GM19324 (cell line): ENCODE results near the gene PCNX1.
"Not testable (repeated sequence)": the region's sequence is repeated elsewhere in the genome, so short reads cannot be mapped to it uniquely, and the experiment has no call there.

Experiments used
- ATAC-seq: cut with Tn5 transposase; IDR thresholded peaks from one replicate; pipeline ENCODE4 v1.9.1; 2021; ENCODE audit warnings: mild to moderate bottlenecking, moderate library complexity; ENCODE audit not compliant: unreplicated experiment, low FRiP score

PCNX1 gene

DNA sequence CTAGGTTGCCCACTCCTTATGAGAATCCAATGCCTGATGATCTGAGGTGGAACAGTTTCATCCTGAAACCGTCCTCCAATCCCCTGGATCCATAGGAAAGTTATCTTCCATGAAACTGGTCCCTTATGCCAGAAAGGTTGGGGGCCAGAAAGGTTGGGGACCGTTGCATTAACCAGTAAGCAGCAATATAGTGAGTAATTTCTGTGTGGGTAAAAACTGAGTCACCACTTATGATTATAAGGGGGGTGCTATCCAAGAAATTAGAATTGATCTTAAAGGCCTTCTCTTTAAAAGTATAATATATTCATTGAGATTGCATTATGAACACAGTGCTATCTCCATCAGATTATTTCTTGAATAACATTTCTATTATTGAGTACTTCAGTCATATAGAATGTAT is 97.2 kb downstream of the PCNX1 start:
- ATAC-seq = no peak

DNA sequence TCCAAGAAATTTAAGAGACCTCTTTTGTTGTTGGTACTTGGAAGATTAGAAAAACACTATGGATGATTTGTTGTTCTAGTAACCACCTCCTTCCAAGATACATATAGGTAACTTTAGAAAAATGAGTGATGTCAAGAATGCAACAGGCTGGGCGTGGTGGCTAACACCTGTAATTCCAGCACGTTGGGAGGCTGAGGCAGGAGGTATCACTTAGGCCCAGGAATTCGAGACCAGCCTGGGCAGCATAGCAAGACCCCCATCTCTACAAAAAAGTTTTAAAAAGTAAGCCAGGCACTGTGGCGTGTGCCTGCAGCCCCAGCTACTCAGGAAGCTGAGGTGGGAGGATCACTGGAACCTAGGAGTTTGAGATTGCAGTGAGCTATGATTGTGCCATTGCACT is 97.8 kb downstream of the PCNX1 start:
- no peak for ATAC-seq

DNA sequence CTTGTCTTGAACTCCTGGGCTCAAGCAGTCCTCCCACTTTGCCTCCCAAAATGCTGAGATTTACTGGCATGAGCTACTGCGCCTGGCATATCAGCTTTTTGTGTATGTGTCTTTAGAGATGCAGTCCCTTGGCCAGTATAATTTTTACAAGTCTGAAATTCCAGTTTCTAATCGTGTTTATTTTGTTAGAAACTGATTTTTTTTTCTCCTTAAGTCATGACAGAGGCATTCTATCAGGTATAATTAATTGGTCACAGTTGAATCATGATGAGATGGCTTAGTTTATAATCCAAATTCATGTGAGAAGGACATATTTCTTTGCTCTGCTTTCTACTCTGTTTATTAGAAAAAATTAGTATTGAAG is 98.9 kb downstream of the PCNX1 start:
- ATAC-seq = no peak

DNA sequence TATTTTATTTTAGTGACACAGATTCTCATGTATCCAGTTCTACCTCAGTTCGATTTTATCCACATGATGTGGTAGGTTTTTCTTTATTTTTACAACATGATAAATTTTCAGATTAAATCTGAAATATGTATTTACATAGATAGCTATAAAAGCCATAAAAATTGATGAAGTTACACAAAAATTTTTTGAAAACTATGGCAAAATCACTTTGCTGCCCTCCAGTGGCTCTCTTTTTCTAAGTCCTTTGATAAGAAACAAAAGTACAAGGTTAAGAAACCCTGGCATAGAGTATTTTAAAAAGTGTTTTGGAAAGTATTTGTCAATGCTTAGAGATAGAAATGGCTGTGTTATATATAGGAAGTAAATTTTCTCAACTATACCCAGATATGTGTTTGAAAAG is 104.2 kb downstream of the PCNX1 start:
- ATAC-seq = no peak

DNA sequence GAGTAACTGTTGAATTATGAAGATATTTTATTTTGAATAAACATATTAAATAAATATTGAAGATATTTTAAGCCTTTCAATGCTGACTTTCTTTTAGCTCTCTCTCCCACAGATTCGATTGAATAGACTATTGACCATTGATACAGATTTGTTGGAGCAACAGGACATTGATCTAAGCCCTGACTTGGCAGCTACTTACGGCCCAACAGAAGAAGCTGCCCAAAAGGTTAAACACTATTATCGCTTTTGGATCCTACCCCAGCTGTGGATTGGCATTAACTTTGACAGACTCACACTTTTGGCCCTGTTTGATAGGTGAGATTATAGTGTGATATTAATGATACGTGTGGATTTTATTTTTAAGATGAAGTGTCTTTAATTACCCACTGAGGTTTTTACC is 105.6 kb downstream of the PCNX1 start:
- ATAC-seq = no peak

DNA sequence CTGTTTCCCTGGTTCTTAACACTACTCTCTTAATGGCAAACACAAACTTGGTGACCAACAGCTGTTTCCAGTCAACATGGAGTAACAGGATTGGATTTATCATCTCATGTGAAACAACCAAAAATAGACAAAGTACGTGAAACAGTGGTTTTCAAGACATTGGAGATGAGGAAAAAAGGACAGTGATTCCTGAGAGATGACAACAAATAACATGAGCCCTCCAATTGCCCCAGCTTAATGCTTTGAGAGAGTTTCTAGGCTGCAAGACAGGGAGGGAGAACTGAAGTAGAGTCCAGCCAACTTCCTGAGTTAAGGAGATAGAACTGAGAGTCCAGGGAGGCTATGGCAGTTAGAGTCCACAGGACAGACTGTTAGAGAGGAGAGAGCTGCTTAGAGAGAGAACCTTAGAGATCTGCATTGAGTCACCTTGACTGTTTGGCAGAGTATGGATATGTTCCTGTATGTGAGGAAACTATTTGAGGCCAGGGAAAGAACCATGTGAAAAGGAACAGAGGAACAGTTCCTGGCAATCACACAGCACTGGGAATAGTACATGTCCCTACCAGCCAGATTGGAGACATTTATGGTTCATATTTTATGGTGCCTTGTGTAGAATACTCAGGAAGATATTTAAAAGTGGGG is 106.4 kb downstream of the PCNX1 start:
- ATAC-seq = no peak

DNA sequence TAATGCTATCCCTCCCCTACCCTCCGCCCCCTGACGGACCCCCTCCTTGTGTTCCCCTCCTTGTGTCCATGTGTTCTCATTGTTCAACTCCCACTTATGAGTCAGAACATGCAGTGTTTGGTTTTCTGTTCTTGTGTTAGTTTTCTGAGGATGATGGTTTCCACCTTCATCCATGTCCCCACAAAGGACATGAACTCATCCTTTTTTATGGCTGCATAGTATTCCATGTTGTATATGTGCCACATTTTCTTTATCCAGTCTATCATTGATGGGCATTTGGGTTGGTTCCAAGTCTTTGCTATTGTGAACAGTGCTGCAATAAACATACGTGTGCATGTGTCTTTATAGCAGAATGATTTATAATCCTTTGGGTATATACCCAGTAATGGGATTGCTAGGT is 112.7 kb downstream of the PCNX1 start:
- not testable (repeated sequence) for ATAC-seq

DNA sequence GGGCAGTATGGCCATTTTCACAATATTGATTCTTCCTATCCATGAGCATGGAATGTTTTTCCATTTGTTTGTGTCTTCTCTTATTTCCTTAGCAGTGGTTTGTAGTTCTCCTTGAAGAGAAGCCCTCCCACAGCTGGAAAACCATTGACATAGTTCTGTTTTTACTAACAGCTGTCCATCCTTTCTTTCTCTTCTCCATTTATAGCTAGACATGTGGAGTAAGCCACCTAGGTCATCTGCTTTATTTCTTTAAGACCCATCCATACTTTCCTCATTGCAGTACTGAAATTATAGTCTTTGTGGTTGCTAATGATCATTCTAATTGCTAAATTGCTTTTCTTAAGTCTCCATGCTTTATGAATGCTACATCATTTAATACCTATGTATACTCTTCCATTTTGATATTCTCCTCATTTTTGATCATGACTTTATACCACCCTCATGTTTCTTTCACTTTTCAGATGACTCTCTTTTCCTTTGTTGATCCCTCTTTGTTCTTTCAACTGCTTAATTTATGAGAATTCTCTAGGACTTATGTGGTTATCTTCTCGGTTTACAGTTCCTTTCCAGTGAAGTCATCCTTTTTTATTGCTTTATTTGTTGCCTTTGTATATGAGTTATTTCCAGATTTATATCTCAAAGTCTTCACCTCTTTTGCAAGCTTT is 114.2 kb downstream of the PCNX1 start:
- no peak for ATAC-seq

DNA sequence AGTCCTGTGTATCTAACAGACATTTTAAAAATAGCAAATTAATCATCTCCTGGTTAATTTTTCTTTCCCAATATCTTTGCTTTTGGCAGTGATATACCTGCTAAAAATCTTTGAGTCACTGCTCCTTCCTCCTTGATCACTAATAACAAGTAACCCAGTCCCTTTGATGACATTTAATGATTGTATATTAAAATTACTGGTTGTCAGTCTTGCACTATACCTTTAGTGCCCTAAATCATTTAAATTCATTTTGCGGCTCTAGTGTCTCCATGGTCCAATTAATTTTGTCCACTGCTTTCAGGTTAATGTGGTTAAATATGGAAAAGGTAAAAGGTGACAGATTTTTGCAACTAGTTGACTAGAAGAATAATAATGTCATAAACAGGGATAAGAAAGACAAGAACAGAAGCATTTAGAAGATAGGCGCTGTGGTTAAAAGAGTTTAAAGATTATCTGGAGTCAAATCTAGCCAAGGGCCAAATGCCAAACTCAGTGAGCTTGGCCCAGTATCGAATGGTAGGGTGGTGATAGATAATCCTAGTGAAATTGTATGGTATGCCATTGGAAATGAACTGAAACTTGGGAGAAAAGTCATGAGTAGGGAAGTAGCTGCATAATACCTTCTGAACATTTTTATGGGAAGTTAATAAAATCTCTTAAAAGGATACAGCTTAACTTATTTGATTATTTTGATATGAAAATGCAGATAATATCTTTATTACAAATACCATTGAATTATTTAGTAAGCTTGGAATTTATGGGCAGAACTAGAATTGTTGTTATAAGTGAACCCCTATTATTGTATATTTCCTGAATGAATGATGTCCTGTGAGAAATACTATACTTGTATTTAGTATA is 115.0 kb downstream of the PCNX1 start:
- no peak for ATAC-seq

DNA sequence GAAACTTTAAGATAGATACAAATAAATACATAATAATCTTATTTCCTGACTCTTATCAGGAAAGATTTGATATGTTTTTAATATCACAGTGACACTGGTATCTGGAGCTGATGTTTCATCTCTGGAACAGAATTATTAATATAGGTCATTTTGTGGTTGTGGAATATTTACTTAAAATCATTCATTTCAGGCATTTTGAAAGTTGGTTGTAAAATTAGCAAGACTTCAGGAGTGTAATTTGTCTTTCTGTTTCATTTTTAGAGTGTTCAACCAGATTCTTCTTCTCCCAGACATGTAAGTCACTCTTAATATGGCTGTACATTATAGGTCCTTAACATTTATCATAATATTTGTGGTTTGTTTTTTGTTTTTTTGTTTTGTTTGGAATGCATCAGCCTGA is 115.7 kb downstream of the PCNX1 start:
- no peak for ATAC-seq

DNA sequence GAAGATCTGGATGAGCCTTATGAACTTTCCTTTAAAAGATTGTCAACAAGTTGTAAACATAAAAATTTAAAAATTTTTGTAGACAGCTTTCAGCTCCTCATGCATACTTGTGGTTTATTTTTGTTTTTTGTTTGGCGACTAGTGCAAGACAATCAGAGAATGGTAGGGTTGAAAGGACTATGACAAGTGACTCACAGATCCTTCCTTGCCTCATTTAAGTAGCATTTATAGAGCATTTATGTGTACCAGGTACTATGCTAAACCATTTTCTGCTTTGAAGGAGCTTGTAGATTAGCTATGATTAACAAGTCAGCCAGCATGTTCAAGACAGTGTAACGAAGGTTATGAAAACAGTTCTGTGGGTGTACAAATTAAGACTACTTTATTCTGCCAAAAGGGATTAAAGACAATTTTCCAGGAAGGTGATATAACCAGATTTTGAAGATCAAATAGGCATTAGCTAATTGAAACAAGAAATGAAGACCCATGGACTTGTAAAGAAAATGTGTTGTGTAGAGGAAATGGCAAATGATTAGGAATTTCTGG is 122.0 kb downstream of the PCNX1 start:
- ATAC-seq = no peak

DNA sequence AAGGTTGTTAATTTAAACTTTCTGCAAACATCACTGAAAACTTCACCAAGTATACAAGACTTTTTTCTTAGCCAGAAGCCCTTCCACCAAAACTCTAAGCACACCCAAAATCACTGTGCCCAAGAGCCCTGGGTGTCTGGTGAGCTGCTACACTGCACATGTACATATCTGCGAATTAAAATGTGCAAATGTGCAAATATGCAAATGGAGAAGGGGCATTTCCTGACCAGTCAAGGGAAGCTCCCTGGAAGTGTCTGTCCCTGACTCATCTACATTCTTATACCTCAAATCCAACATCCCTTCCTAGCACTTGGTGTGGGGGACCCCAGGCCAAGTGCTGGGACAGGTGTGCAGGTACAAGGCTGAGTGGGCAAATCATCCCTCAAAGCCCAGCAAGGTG is 123.7 kb downstream of the PCNX1 start:
- ATAC-seq = no peak

DNA sequence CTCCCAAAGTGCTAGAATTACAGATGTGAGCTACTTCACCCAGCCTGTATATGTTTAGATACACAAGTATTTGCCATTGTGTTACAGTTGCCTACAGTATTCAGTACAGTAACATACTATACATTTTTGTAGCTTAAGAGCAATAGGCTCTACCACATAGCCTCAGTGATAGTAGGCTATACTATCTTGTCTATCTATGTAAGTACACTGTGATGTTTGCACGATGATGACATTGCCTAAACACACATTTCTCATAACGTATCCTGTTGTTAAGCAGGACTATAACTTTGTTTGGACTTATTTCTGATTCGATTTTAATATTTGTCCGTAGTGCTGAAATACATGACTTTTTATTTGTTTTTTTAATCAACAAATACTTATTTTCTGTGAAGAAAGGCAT is 129.2 kb downstream of the PCNX1 start:
- no peak for ATAC-seq

DNA sequence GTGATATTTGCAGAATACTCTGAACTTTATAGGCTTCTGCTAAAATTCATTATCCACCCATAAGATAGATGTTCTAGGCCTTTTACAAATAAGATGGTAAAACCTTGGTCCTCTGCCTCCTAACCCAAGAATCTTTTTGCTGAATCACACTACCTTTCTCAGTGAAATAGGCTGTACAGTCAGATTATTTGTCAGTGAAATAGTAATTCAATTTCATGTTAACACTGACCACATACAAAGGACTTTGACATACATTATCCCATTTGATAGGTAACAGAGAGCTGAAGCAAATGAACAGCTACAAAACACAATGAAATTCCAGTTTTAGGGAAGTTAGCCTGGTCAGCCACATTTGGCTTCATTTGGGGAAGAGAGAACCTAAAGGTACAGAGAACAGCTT is 141.1 kb downstream of the PCNX1 start:
- ATAC-seq = no peak

DNA sequence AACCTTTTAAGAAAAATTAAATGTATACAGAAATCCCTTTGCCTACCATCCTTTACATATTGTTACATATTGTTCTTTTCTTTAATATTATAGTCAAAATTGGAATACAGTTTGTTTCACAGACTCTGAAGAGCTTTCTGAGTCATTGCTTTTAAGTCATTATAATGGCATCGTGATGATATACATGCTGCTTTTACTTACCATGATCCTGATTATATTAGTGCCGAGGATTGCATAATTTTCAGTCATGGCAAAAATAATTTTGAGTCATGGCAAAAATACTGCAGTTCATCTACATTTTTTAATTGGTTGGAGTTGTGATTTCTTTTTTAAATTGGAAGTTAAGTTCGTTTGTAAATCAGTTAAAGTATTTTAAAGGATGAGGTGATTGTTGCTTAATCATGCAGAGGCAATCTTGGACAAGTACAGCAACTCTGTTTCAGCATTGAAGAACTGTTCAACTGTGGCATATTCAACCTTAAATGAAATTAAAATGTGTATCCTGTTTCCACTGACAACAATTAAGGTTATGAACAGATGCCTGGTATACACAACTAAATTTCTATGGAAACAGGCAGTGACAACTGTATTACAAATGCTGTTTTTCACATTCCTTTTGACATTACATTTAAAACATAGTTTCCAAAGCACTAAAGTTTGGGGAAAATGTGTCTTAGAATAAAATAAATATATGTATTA is 142.3 kb downstream of the PCNX1 start:
- ATAC-seq = no peak

DNA sequence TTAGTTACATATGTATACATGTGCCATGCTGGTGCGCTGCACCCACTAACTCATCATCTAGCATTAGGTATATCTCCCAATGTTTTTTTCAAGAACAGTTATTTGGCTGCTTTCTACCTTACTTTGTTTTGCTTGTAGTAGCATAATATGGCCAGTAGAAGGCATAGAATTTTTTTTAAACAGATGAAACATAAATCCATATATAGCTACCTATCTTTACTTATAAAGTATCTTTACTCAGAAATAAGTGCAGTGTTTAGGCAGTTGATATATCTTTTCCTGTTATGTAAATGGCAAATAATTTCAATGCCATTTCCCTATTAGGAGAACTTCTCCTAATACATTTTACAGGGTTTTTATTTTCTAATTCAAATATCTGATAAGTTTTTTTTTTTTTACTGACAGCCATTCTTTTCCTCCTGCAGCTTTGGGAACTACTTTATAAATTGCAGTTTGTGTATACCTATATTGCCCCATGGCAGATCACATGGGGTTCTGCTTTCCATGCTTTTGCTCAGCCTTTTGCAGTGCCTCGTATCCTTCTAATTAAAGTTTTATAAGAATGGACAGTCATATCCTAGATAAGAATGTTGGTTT is 143.1 kb downstream of the PCNX1 start:
- ATAC-seq = no peak

DNA sequence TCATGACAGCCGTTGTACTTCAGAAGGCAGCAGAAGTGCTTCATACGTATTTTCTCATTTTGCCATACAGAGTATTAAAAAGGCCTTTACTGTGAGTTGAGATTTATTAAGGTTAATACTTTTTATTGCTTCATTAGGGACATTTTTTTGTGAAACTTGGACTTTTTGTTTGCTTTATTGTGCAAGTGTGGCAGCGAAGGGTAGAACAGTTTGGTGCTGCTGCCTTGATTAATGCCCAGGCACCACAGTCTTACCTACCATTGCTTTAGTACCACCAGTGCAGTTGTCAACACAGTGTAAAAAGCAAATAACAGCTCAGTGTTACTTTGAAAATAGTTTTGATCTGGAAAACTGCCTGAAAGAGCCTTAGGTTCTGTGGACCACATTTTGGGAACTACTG is 147.4 kb downstream of the PCNX1 start:
- no peak for ATAC-seq

DNA sequence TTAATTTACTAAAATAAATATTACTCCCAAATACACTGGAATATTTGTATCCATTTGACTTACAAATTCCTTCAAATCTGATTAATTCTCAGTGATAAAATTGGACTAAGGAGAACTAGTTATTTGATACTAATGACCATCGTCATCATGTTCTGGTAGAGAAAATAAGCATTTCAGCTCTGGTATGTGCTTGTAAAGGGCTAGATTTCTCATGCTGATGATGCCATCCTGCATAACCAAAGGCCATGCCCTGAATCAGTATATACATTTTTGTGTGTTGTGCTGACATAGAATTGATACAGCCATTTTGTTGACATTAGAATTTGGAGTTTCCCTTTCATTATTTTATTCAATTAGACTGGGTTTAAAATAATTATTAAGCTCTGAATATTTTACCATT is 148.9 kb downstream of the PCNX1 start:
- no peak for ATAC-seq

DNA sequence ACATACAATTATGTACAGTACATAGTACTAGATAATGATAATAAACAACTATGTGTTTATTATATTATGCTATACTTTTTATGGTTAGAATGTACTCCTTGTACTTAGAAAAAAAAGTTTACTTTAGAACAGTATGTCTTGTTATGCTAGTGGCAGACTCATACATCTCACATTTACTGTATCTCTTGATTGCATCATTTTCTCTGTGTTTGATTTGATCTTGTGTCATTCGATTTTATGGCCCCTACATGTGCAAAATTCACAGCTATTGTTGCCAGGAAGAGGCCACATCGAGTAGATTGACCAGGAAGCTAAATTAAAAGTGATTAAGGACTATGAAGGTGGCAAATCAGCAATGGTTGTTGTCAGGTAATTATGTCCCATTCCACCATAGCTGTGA is 153.0 kb downstream of the PCNX1 start:
- ATAC-seq = no peak

DNA sequence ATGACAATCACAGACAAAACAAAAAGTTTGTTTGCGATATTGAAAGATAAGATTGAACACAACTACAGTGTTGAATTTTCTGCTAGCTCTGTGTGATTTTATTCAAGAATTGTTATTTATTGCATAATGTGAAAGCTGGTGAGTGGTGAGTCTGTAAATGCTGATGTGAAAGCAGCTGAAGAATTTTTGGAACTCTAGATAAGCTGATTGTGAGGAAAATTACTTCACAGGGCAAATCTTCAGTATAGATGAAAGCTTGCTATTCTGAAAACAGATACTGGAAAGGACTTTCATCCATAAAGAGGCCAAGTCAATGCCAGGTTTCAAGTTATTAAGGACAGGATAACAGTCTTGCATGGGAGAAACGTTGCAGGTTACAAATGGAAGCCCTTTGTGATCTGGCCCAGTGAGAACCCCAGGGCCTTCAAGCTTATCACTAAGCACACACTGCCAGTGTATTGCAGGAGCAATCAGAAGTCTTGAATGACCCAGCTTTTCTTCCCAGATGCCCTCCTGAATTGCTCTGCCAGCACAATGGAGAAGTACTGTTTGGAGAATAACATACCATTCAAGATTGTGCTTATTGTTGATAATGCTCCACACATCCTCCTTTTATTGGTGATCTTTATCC is 153.7 kb downstream of the PCNX1 start:
- no peak for ATAC-seq
